Loucy (cell line): ENCODE data around the gene MRFAP1.

Experiments used
- H2AFZ ChIP-seq: fragments of 200-600 bp; sonication (generic); 2 replicates; pipeline ENCODE4 v1.6.0; 2016; ENCODE audit warnings: antibody characterized with exemption, mild to moderate bottlenecking, low read length, moderate library complexity
- H3F3A ChIP-seq: fragments of 200-600 bp; 2 replicates; pipeline ENCODE4 v1.6.0; 2016; ENCODE audit warnings: antibody characterized with exemption, low read depth, mild to moderate bottlenecking
- H3K27me3 ChIP-seq: fragments of 200-600 bp; sonication (generic); 2 replicates; pipeline ENCODE4 v1.6.1; 2014; ENCODE audit warnings: low read length, mild to moderate bottlenecking; ENCODE audit not compliant: insufficient read depth, poor library complexity, severe bottlenecking
- H3K36me3 ChIP-seq: fragments of 200-600 bp; sonication (generic); 2 replicates; pipeline ENCODE4 v1.6.1; 2016; ENCODE audit warnings: low read length; ENCODE audit not compliant: insufficient read depth
- H3K4me1 ChIP-seq: fragments of 200-600 bp; sonication (generic); 2 replicates; pipeline ENCODE4 v1.5.1; 2014; ENCODE audit warnings: low read length, mild to moderate bottlenecking; ENCODE audit not compliant: insufficient read depth, poor library complexity, severe bottlenecking
- H3K4me2 ChIP-seq: fragments of 200-600 bp; sonication (generic); 2 replicates; pipeline ENCODE4 v1.6.0; 2014; ENCODE audit warnings: antibody characterized with exemption, low read length, low read depth, mild to moderate bottlenecking; ENCODE audit not compliant: poor library complexity, severe bottlenecking
- H3K4me3 ChIP-seq: fragments of 200-600 bp; sonication (generic); 2 replicates; pipeline ENCODE4 v1.5.1; 2014; ENCODE audit warnings: low read length, mild to moderate bottlenecking, mixed read lengths; ENCODE audit not compliant: poor library complexity, severe bottlenecking
- H3K79me2 ChIP-seq: fragments of 200-600 bp; sonication (generic); 2 replicates; pipeline ENCODE4 v1.6.1; 2014; ENCODE audit warnings: low read length; ENCODE audit not compliant: insufficient read depth
- H3K9ac ChIP-seq: fragments of 200-600 bp; sonication (generic); 2 replicates; pipeline ENCODE4 v1.6.0; 2014; ENCODE audit warnings: mild to moderate bottlenecking, low read depth, low read length, moderate library complexity; ENCODE audit not compliant: poor library complexity, severe bottlenecking
- H3K9me2 ChIP-seq: fragments of 200-600 bp; sonication (generic); replicated peaks from 2 replicates; pipeline ENCODE4 v1.6.1; 2016; ENCODE audit warnings: low read depth, low read length, mixed read lengths
- H3K9me3 ChIP-seq: fragments of 200-600 bp; sonication (generic); 2 replicates; pipeline ENCODE4 v1.6.1; 2014; ENCODE audit warnings: mild to moderate bottlenecking, antibody characterized with exemption, low read length, low read depth; ENCODE audit not compliant: insufficient read depth
- H4K20me1 ChIP-seq: fragments of 200-600 bp; sonication (generic); 2 replicates; pipeline ENCODE4 v1.6.0; 2014; ENCODE audit warnings: antibody characterized with exemption, low read length, mild to moderate bottlenecking; ENCODE audit not compliant: insufficient read depth, poor library complexity, severe bottlenecking
- CTCF ChIP-seq: fragments of 200-600 bp; sonication (generic); conservative IDR thresholded peaks from 2 replicates; pipeline ENCODE4 v1.5.1; 2014; ENCODE audit warnings: mild to moderate bottlenecking, antibody characterized with exemption, low read length
- EZH2phosphoT487 ChIP-seq: fragments of 200-600 bp; IDR thresholded peaks from 2 replicates; pipeline ENCODE4 v1.6.1; 2018; ENCODE audit warnings: antibody characterized with exemption, mild to moderate bottlenecking, moderate library complexity, borderline replicate concordance

MRFAP1 gene

GRCh38 chr4:6662591-6662990 lies 22.1 kb downstream of the MRFAP1 start:
- no peak overlapping the region for H3K4me2 ChIP-seq
- no peaks in the 10 kb centered on the region for H3K27me3 ChIP-seq
- H3K36me3 ChIP-seq: no peaks in the 10 kb centered on the region
- no peaks in the 10 kb centered on the region for H3F3A ChIP-seq
- TF ChIP-seq CTCF: no peak
- TF ChIP-seq EZH2phosphoT487: no peak
- no peak overlapping the region for H3K9ac ChIP-seq
- no peaks in the 10 kb centered on the region for H4K20me1 ChIP-seq
- no peaks in the 10 kb centered on the region for H3K9me3 ChIP-seq
- no peaks in the 10 kb centered on the region for H3K9me2 ChIP-seq
- H3K79me2 ChIP-seq: no peaks in the 10 kb centered on the region
- H3K4me1 ChIP-seq: no peaks in the 10 kb centered on the region
- no peak overlapping the region for H3K4me3 ChIP-seq
- no peak overlapping the region for H2AFZ ChIP-seq

GRCh38 chr4:6663596-6664393 lies 23.3 kb downstream of the MRFAP1 start:
- no peaks in the 10 kb centered on the region for H3K79me2 ChIP-seq
- no peaks in the 10 kb centered on the region for H4K20me1 ChIP-seq
- no peaks in the 10 kb centered on the region for H3K27me3 ChIP-seq
- no peaks in the 10 kb centered on the region for H3K9me2 ChIP-seq
- TF ChIP-seq CTCF (no peak), EZH2phosphoT487 (no peak)
- H3K9ac ChIP-seq: no peak overlapping the region
- no peaks in the 10 kb centered on the region for H3K4me1 ChIP-seq
- H3K36me3 ChIP-seq: no peaks in the 10 kb centered on the region
- H3K4me2 ChIP-seq: no peak overlapping the region
- H3F3A ChIP-seq: no peaks in the 10 kb centered on the region
- H2AFZ ChIP-seq: no peak overlapping the region
- H3K4me3 ChIP-seq: no peak overlapping the region
- no peaks in the 10 kb centered on the region for H3K9me3 ChIP-seq

- Histone ChIP-seq H3K9ac (no peak overlapping the region), H3K9me3 (no peaks in the 10 kb centered on the region), H2AFZ (no peak overlapping the region), H3K4me2 (no peak overlapping the region), H3K27me3 (no peaks in the 10 kb centered on the region), H3K79me2 (no peaks in the 10 kb centered on the region), H3F3A (no peaks in the 10 kb centered on the region), H3K4me3 (no peak overlapping the region), H3K36me3 (no peaks in the 10 kb centered on the region), H3K9me2 (no peaks in the 10 kb centered on the region), H4K20me1 (no peaks in the 10 kb centered on the region), H3K4me1 (no peaks in the 10 kb centered on the region)
- no peak for TF ChIP-seq CTCF
- no peak for TF ChIP-seq EZH2phosphoT487
Measured at GRCh38 chr4:6665320-6665654, 24.8 kb downstream of the MRFAP1 start.
